Thoracic aorta (tissue), 2 donors: Measurements from ENCODE around the gene LARP1B. TPM values are rescaled to one million over a fixed set of nuclear protein-coding genes. Genes with fewer than 3 reads are reported as not detected.
"Not testable (repeated sequence)": the region's sequence is repeated elsewhere in the genome, so short reads cannot be mapped to it uniquely, and the experiment has no call there.

Experiments
- ATAC-seq: fragments of 150-250 bp; one replicate; pipeline ENCODE4 v1.8.0; 2017; ENCODE audit warnings: low read depth; ENCODE audit not compliant: insufficient number of reproducible peaks, low FRiP score
- DNase-seq: peaks from one replicate; pipeline ENCODE4 v3.0.0-alpha.2; 2020; ENCODE audit warnings: low spot score
- H3K27ac ChIP-seq, 2 donors: fragments of 200-600 bp; sonication (generic); 1 replicate in 1 of 2; 2 replicates in 1 of 2; pipeline ENCODE4 v1.5.1; 2016; ENCODE audit warnings: mild to moderate bottlenecking in 2 of 2, moderate library complexity in 2 of 2
- H3K27me3 ChIP-seq: fragments of 200-600 bp; sonication (generic); replicated peaks from 2 replicates; pipeline ENCODE4 v1.6.0; 2016; ENCODE audit warnings: mild to moderate bottlenecking; ENCODE audit not compliant: insufficient read depth
- H3K36me3 ChIP-seq: fragments of 200-600 bp; sonication (generic); one replicate; pipeline ENCODE4 v1.5.1; 2016
- H3K4me1 ChIP-seq, 2 donors: fragments of 200-600 bp; sonication (generic); 1 replicate in 1 of 2; 2 replicates in 1 of 2; pipeline versions ENCODE4 v1.5.1 to v1.6.0; 2016; ENCODE audit warnings: low read depth in 2 of 2, mild to moderate bottlenecking in 1 of 2; ENCODE audit not compliant: control insufficient read depth in 1 of 2
- H3K4me3 ChIP-seq: fragments of 200-600 bp; sonication (generic); 2 replicates; pipeline ENCODE4 v1.5.1; 2016; ENCODE audit warnings: mild to moderate bottlenecking
- H3K9me3 ChIP-seq: fragments of 200-600 bp; sonication (generic); 2 replicates; pipeline ENCODE4 v1.5.1; 2016
- CTCF ChIP-seq: fragments of 200-600 bp; sonication (generic); IDR thresholded peaks from one replicate; pipeline ENCODE4 v1.5.1; 2019; ENCODE audit warnings: antibody characterized with exemption
- total RNA-seq, 2 donors: library from RNA; depleted of rRNA; stranded (reverse); fragments of >200 nt; gene quantifications; one replicate each; pipeline versions ENCODE4 v1.1.0 to v1.2.3, GENCODE V29; 2016

Gene LARP1B
- total RNA-seq, 2 donors from 2014 or later, result 24.9 to 42.5 TPM

GRCh38 chr4:128249787-128250668 is 188.9 kb downstream of the LARP1B start:
- H3K36me3 ChIP-seq, result no peaks in the 10 kb centered on the region
- ATAC-seq (no peak), DNase-seq (no peak)
- no peaks in the 10 kb centered on the region for H3K4me1 ChIP-seq
- H3K27ac ChIP-seq, result no peak overlapping the region
- no peak for TF ChIP-seq CTCF
- no peak overlapping the region for H3K4me3 ChIP-seq
- H3K27me3 ChIP-seq, result no peaks in the 10 kb centered on the region
- H3K9me3 ChIP-seq, result no peaks in the 10 kb centered on the region

- H3K36me3 ChIP-seq, result no peaks in the 10 kb centered on the region
- H3K27ac ChIP-seq, result no peak overlapping the region
- ATAC-seq (no peak), DNase-seq (no peak)
- H3K9me3 ChIP-seq, result no peaks in the 10 kb centered on the region
- H3K4me1 ChIP-seq, result no peaks in the 10 kb centered on the region
- H3K27me3 ChIP-seq, result no peaks in the 10 kb centered on the region
- no peak for TF ChIP-seq CTCF
- H3K4me3 ChIP-seq, result no peak overlapping the region
Observed at GRCh38 chr4:128255906-128256305, 194.8 kb downstream of the LARP1B start.

GRCh38 chr4:128256539-128256938 is 195.4 kb downstream of the LARP1B start:
- DNase-seq, result no peak
- no peak for TF ChIP-seq CTCF
- Histone ChIP-seq H3K36me3 (no peaks in the 10 kb centered on the region), H3K4me3 (no peak overlapping the region), H3K4me1 (no peaks in the 10 kb centered on the region), H3K27ac (no peak overlapping the region), H3K9me3 (no peaks in the 10 kb centered on the region), H3K27me3 (no peaks in the 10 kb centered on the region)
- ATAC-seq, result no peak

- ATAC-seq, H3K36me3 ChIP-seq, H3K27me3 ChIP-seq, H3K9me3 ChIP-seq, H3K27ac ChIP-seq, H3K4me1 ChIP-seq, H3K4me3 ChIP-seq, DNase-seq: not testable (repeated sequence)
Observed at GRCh38 chr4:128258166-128258565, 197.1 kb downstream of the LARP1B start.

- not testable (repeated sequence) for H3K27ac ChIP-seq, H3K36me3 ChIP-seq
Observed at GRCh38 chr4:128259889-128260288, 198.8 kb downstream of the LARP1B start.

More at GRCh38 chr4:128259889-128260288, 198.8 kb downstream of the LARP1B start:
- H3K9me3 ChIP-seq, H3K4me3 ChIP-seq, H3K27me3 ChIP-seq, DNase-seq, ATAC-seq, H3K4me1 ChIP-seq: not testable (repeated sequence)

Other genes with a start within 250 kb of the LARP1B start
- gene PLK4, start 180.4 kb upstream of the LARP1B start, total RNA-seq, result 1 to 10 TPM; 1.2 to 2.1 TPM
- gene MFSD8, start 96.1 kb upstream of the LARP1B start, total RNA-seq, result 10 to 100 TPM; 28.2 to 30.7 TPM
- 10 to 100 TPM in 1 of 2 donors, 1 to 10 TPM in 1; 7.4 to 17.0 TPM for gene ABHD18, start 95.9 kb upstream of the LARP1B start, total RNA-seq
- gene PGRMC2, start 226.5 kb downstream of the LARP1B start, total RNA-seq, result 10 to 100 TPM; 26.9 to 70.1 TPM